WTC11 (cell line): ENCODE data around the gene SSU72. TPM values are rescaled to one million over a fixed set of nuclear protein-coding genes. Genes with fewer than 3 reads are reported as not detected.

Experiments used
- ATAC-seq: fragments of 200-7000 bp; cut with Tn5 transposase; 2 replicates; pipeline ENCODE4 v1.10.0; 2021; ENCODE audit warnings: mild to moderate bottlenecking, moderate library complexity
- CTCF ChIA-PET: fragments of 300-600 bp; sonication (Branson Sonifier 250); formaldehyde crosslinking; loops from one replicate; lab custom pipeline; 2021; ENCODE audit warnings: antibody characterized with exemption; lab: Charles Lee
- POLR2A ChIA-PET: fragments of 350-600 bp; sonication (Branson Sonifier 250); formaldehyde crosslinking; loops from one replicate; lab custom pipeline; 2021; ENCODE audit warnings: antibody characterized with exemption; lab: Charles Lee
- DNase-seq: peaks from one replicate; pipeline ENCODE4 v3.0.0; 2021; ENCODE audit warnings: low spot score
- H3K27ac Mint-ChIP-seq: 2 replicates; pipeline ENCODE4 v1.8.0; 2021; ENCODE audit warnings: mixed read lengths
- H3K27me3 Mint-ChIP-seq: 2 replicates; pipeline ENCODE4 v1.8.0; 2021; ENCODE audit warnings: low read depth, mild to moderate bottlenecking, moderate library complexity, mixed read lengths
- H3K36me3 Mint-ChIP-seq: 2 replicates; pipeline ENCODE4 v1.8.0; 2021; ENCODE audit warnings: mixed read lengths
- H3K4me1 Mint-ChIP-seq: 2 replicates; pipeline ENCODE4 v1.8.0; 2022; ENCODE audit warnings: mixed read lengths
- H3K4me3 Mint-ChIP-seq: 2 replicates; pipeline ENCODE4 v1.8.0; 2021; ENCODE audit warnings: mild to moderate bottlenecking, moderate library complexity, mixed read lengths
- H3K9me3 Mint-ChIP-seq: 2 replicates; pipeline ENCODE4 v1.8.0; 2021; ENCODE audit warnings: mixed read lengths
- FOXJ3 ChIP-seq: sonication (generic); formaldehyde crosslinking; IDR thresholded peaks from 2 replicates; pipeline ENCODE4 v1.9.0; 2021; ENCODE audit warnings: missing genetic modification reagents, mild to moderate bottlenecking, borderline replicate concordance
- GTF2I ChIP-seq: fragments of 250-450 bp; sonication (Bioruptor Pico); conservative IDR thresholded peaks from 2 replicates; pipeline ENCODE4 v1.4.0; 2021; ENCODE audit warnings: mild to moderate bottlenecking
- IRF1 ChIP-seq: sonication (generic); formaldehyde crosslinking; IDR thresholded peaks from 2 replicates; pipeline ENCODE4 v1.8.0; 2023; ENCODE audit warnings: missing genetic modification reagents
- NR1H2 ChIP-seq: sonication (generic); formaldehyde crosslinking; IDR thresholded peaks from 2 replicates; pipeline ENCODE4 v1.9.0; 2021; ENCODE audit warnings: mild to moderate bottlenecking, moderate library complexity, missing genetic modification reagents
- PREB ChIP-seq: sonication (generic); formaldehyde crosslinking; IDR thresholded peaks from 2 replicates; pipeline ENCODE4 v1.8.1; 2022; ENCODE audit warnings: mild to moderate bottlenecking, missing genetic modification reagents, moderate library complexity, borderline replicate concordance
- SMAD4 ChIP-seq: sonication (generic); formaldehyde crosslinking; IDR thresholded peaks from 2 replicates; pipeline ENCODE4 v1.8.0; 2022; ENCODE audit warnings: mild to moderate bottlenecking, missing genetic modification reagents
- ZNF232 ChIP-seq: sonication (generic); formaldehyde crosslinking; IDR thresholded peaks from 2 replicates; pipeline ENCODE4 v1.8.0; 2022; ENCODE audit warnings: mild to moderate bottlenecking, missing genetic modification reagents
- ZNF317 ChIP-seq: sonication (generic); formaldehyde crosslinking; IDR thresholded peaks from 2 replicates; pipeline ENCODE4 v1.8.1; 2023; ENCODE audit warnings: low read depth, mild to moderate bottlenecking, moderate library complexity, missing genetic modification reagents, borderline replicate concordance
- ZNF416 ChIP-seq: fragments of 250-450 bp; sonication (Bioruptor Pico); IDR thresholded peaks from 2 replicates; pipeline ENCODE4 v1.9.0; 2021; ENCODE audit warnings: mild to moderate bottlenecking, inconsistent platforms
- ZNF423 ChIP-seq: fragments of 250-450 bp; sonication (Bioruptor Pico); IDR thresholded peaks from 2 replicates; pipeline ENCODE4 v2.1.2; 2022; ENCODE audit warnings: mild to moderate bottlenecking, moderate library complexity
- total RNA-seq: library from RNA; stranded (reverse); gene quantifications from 3 replicates; pipeline ENCODE4 v1.2.3, GENCODE V29; 2021
- TF ChIP-seq, protein P1 (sequence below): fragments of 250-450 bp; sonication (Bioruptor Pico); IDR thresholded peaks from 2 replicates; pipeline ENCODE4 v1.9.0; 2021; ENCODE audit warnings: mild to moderate bottlenecking, borderline replicate concordance
- TF ChIP-seq, protein P2 (sequence below): sonication (generic); formaldehyde crosslinking; IDR thresholded peaks from 2 replicates; pipeline ENCODE4 v1.8.0; 2022; ENCODE audit warnings: missing genetic modification reagents
- TF ChIP-seq, protein P3 (sequence below): sonication (generic); formaldehyde crosslinking; IDR thresholded peaks from 2 replicates; pipeline ENCODE4 v1.8.0; 2023; ENCODE audit warnings: missing genetic modification reagents, mild to moderate bottlenecking, borderline replicate concordance
- TF ChIP-seq, protein P4 (sequence below): sonication (generic); formaldehyde crosslinking; IDR thresholded peaks from 2 replicates; pipeline ENCODE4 v1.8.0; 2022; ENCODE audit warnings: mild to moderate bottlenecking, missing genetic modification reagents
- TF ChIP-seq, protein P5 (sequence below): sonication (generic); formaldehyde crosslinking; IDR thresholded peaks from 2 replicates; pipeline ENCODE4 v1.8.0; 2022; ENCODE audit warnings: mild to moderate bottlenecking, missing genetic modification reagents

SSU72 gene
- total RNA-seq, 1 experiment from 2014 or later = 158 TPM

GRCh38 chr1:1604374-1605033 lies 29.8 kb upstream of the SSU72 start:
- ATAC-seq (no peak), DNase-seq (no peak)
- H3K9me3 Mint-ChIP-seq = no peaks in the 10 kb centered on the region
- H3K4me1 Mint-ChIP-seq = no peaks in the 10 kb centered on the region
- TF ChIP-seq, protein P1, sequence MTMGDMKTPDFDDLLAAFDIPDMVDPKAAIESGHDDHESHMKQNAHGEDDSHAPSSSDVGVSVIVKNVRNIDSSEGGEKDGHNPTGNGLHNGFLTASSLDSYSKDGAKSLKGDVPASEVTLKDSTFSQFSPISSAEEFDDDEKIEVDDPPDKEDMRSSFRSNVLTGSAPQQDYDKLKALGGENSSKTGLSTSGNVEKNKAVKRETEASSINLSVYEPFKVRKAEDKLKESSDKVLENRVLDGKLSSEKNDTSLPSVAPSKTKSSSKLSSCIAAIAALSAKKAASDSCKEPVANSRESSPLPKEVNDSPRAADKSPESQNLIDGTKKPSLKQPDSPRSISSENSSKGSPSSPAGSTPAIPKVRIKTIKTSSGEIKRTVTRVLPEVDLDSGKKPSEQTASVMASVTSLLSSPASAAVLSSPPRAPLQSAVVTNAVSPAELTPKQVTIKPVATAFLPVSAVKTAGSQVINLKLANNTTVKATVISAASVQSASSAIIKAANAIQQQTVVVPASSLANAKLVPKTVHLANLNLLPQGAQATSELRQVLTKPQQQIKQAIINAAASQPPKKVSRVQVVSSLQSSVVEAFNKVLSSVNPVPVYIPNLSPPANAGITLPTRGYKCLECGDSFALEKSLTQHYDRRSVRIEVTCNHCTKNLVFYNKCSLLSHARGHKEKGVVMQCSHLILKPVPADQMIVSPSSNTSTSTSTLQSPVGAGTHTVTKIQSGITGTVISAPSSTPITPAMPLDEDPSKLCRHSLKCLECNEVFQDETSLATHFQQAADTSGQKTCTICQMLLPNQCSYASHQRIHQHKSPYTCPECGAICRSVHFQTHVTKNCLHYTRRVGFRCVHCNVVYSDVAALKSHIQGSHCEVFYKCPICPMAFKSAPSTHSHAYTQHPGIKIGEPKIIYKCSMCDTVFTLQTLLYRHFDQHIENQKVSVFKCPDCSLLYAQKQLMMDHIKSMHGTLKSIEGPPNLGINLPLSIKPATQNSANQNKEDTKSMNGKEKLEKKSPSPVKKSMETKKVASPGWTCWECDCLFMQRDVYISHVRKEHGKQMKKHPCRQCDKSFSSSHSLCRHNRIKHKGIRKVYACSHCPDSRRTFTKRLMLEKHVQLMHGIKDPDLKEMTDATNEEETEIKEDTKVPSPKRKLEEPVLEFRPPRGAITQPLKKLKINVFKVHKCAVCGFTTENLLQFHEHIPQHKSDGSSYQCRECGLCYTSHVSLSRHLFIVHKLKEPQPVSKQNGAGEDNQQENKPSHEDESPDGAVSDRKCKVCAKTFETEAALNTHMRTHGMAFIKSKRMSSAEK (CRISPR knock-in tag) = no peak
- TF ChIP-seq IRF1 (CRISPR knock-in tag) (no peak), NR1H2 (CRISPR knock-in tag) (no peak), GTF2I (CRISPR knock-in tag) (no peak), ZNF317 (CRISPR knock-in tag) (no peak), FOXJ3 (CRISPR knock-in tag) (no peak), PREB (no peak), ZNF423 (CRISPR knock-in tag) (no peak), ZNF416 (no peak), SMAD4 (CRISPR knock-in tag) (no peak), ZNF232 (no peak)
- TF ChIP-seq, protein P2, sequence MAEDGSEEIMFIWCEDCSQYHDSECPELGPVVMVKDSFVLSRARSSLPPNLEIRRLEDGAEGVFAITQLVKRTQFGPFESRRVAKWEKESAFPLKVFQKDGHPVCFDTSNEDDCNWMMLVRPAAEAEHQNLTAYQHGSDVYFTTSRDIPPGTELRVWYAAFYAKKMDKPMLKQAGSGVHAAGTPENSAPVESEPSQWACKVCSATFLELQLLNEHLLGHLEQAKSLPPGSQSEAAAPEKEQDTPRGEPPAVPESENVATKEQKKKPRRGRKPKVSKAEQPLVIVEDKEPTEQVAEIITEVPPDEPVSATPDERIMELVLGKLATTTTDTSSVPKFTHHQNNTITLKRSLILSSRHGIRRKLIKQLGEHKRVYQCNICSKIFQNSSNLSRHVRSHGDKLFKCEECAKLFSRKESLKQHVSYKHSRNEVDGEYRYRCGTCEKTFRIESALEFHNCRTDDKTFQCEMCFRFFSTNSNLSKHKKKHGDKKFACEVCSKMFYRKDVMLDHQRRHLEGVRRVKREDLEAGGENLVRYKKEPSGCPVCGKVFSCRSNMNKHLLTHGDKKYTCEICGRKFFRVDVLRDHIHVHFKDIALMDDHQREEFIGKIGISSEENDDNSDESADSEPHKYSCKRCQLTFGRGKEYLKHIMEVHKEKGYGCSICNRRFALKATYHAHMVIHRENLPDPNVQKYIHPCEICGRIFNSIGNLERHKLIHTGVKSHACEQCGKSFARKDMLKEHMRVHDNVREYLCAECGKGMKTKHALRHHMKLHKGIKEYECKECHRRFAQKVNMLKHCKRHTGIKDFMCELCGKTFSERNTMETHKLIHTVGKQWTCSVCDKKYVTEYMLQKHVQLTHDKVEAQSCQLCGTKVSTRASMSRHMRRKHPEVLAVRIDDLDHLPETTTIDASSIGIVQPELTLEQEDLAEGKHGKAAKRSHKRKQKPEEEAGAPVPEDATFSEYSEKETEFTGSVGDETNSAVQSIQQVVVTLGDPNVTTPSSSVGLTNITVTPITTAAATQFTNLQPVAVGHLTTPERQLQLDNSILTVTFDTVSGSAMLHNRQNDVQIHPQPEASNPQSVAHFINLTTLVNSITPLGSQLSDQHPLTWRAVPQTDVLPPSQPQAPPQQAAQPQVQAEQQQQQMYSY = no peak
- TF ChIP-seq, protein P3, sequence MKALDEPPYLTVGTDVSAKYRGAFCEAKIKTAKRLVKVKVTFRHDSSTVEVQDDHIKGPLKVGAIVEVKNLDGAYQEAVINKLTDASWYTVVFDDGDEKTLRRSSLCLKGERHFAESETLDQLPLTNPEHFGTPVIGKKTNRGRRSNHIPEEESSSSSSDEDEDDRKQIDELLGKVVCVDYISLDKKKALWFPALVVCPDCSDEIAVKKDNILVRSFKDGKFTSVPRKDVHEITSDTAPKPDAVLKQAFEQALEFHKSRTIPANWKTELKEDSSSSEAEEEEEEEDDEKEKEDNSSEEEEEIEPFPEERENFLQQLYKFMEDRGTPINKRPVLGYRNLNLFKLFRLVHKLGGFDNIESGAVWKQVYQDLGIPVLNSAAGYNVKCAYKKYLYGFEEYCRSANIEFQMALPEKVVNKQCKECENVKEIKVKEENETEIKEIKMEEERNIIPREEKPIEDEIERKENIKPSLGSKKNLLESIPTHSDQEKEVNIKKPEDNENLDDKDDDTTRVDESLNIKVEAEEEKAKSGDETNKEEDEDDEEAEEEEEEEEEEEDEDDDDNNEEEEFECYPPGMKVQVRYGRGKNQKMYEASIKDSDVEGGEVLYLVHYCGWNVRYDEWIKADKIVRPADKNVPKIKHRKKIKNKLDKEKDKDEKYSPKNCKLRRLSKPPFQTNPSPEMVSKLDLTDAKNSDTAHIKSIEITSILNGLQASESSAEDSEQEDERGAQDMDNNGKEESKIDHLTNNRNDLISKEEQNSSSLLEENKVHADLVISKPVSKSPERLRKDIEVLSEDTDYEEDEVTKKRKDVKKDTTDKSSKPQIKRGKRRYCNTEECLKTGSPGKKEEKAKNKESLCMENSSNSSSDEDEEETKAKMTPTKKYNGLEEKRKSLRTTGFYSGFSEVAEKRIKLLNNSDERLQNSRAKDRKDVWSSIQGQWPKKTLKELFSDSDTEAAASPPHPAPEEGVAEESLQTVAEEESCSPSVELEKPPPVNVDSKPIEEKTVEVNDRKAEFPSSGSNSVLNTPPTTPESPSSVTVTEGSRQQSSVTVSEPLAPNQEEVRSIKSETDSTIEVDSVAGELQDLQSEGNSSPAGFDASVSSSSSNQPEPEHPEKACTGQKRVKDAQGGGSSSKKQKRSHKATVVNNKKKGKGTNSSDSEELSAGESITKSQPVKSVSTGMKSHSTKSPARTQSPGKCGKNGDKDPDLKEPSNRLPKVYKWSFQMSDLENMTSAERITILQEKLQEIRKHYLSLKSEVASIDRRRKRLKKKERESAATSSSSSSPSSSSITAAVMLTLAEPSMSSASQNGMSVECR = no peak
- TF ChIP-seq, protein P4, sequence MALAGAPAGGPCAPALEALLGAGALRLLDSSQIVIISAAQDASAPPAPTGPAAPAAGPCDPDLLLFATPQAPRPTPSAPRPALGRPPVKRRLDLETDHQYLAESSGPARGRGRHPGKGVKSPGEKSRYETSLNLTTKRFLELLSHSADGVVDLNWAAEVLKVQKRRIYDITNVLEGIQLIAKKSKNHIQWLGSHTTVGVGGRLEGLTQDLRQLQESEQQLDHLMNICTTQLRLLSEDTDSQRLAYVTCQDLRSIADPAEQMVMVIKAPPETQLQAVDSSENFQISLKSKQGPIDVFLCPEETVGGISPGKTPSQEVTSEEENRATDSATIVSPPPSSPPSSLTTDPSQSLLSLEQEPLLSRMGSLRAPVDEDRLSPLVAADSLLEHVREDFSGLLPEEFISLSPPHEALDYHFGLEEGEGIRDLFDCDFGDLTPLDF (CRISPR knock-in tag) = no peak
- TF ChIP-seq, protein P5, sequence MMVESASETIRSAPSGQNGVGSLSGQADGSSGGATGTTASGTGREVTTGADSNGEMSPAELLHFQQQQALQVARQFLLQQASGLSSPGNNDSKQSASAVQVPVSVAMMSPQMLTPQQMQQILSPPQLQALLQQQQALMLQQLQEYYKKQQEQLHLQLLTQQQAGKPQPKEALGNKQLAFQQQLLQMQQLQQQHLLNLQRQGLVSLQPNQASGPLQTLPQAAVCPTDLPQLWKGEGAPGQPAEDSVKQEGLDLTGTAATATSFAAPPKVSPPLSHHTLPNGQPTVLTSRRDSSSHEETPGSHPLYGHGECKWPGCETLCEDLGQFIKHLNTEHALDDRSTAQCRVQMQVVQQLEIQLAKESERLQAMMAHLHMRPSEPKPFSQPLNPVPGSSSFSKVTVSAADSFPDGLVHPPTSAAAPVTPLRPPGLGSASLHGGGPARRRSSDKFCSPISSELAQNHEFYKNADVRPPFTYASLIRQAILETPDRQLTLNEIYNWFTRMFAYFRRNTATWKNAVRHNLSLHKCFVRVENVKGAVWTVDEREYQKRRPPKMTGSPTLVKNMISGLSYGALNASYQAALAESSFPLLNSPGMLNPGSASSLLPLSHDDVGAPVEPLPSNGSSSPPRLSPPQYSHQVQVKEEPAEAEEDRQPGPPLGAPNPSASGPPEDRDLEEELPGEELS (CRISPR knock-in tag) = no peak
- no peak overlapping the region for H3K4me3 Mint-ChIP-seq
- CTCF ChIA-PET = interaction anchor here (1.0 kb wide), 1 partner anchor 20 kb away, joined by 3 read pairs; no protein-coding TSS in a partner anchor
- no peaks in the 10 kb centered on the region for H3K36me3 Mint-ChIP-seq
- peaks cover 10% of the 10 kb centered on the region for H3K27me3 Mint-ChIP-seq
- 0 out of 2 replicates have a peak overlapping the region, but pooled peaks have one; percentile 15 for H3K27ac Mint-ChIP-seq
- POLR2A ChIA-PET = no interaction called here
